Stimulated activated naive CD8-positive, alpha-beta T cell treated with anti-CD3 and anti-CD28 coated beads, Interleukin-15, Interleukin-2, amounts not matched to agents 100 ng/mL and 50 ng/mL, for 24 hours (primary cell): ENCODE results near the gene PRRX2.

ENCODE experiments used
- H3K27ac Mint-ChIP-seq: one replicate; pipeline ENCODE4 v1.8.0; 2021; ENCODE audit warnings: mild to moderate bottlenecking, mixed read lengths
- H3K27me3 Mint-ChIP-seq: one replicate; pipeline ENCODE4 v1.8.0; 2021; ENCODE audit warnings: mixed read lengths
- H3K36me3 Mint-ChIP-seq: one replicate; pipeline ENCODE4 v1.8.0; 2021; ENCODE audit warnings: low read depth, mixed read lengths
- H3K4me1 Mint-ChIP-seq: one replicate; pipeline ENCODE4 v1.8.0; 2021; ENCODE audit warnings: low read depth, mixed read lengths
- H3K4me3 Mint-ChIP-seq: one replicate; pipeline ENCODE4 v1.8.0; 2021; ENCODE audit warnings: mild to moderate bottlenecking, mixed read lengths
- H3K9me3 Mint-ChIP-seq: one replicate; pipeline ENCODE4 v1.8.0; 2021; ENCODE audit warnings: mixed read lengths

PRRX2 gene

DNA sequence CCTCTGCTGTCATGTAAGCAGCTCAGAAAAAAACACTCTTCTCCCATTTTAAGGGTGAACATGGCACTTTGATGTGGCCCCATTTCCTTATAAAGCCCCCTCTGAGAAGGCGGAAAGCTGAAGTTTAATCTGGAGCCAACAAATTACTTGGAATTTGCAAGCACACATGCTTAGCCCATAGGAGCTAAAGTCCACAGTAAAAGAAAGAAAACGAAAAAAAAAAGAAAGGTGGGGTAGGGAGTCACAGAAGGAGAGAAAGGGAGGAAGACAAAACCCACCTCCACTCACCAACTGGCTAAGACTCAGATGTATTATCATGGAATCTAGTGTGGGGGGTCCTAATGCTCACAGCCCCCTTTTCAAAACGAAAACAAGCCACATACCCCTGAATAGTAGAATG is 30.4 kb downstream of the PRRX2 start:
- Mint-ChIP-seq H3K27ac (no peak overlapping the region), H3K9me3 (no peaks in the 10 kb centered on the region), H3K4me3 (no peak overlapping the region), H3K27me3 (peaks cover 28% of the 10 kb centered on the region), H3K4me1 (peaks cover 7% of the 10 kb centered on the region), H3K36me3 (no peaks in the 10 kb centered on the region)

GRCh38 chr9:129696944-129697655 is 31.7 kb downstream of the PRRX2 start:
- Mint-ChIP-seq H3K27me3 (peaks cover 34% of the 10 kb centered on the region), H3K27ac (peak overlapping the region; percentile 89), H3K4me3 (peak overlapping the region; percentile 63), H3K9me3 (no peaks in the 10 kb centered on the region), H3K36me3 (no peaks in the 10 kb centered on the region), H3K4me1 (peaks cover 7% of the 10 kb centered on the region)

GRCh38 chr9:129697656-129698253 is 32.3 kb downstream of the PRRX2 start:
- H3K9me3 Mint-ChIP-seq, result no peaks in the 10 kb centered on the region
- H3K4me1 Mint-ChIP-seq, result peaks cover 7% of the 10 kb centered on the region
- H3K36me3 Mint-ChIP-seq, result no peaks in the 10 kb centered on the region
- peaks cover 39% of the 10 kb centered on the region for H3K27me3 Mint-ChIP-seq
- peak overlapping the region; percentile 56 for H3K4me3 Mint-ChIP-seq
- peak overlapping the region; percentile 68 for H3K27ac Mint-ChIP-seq

DNA sequence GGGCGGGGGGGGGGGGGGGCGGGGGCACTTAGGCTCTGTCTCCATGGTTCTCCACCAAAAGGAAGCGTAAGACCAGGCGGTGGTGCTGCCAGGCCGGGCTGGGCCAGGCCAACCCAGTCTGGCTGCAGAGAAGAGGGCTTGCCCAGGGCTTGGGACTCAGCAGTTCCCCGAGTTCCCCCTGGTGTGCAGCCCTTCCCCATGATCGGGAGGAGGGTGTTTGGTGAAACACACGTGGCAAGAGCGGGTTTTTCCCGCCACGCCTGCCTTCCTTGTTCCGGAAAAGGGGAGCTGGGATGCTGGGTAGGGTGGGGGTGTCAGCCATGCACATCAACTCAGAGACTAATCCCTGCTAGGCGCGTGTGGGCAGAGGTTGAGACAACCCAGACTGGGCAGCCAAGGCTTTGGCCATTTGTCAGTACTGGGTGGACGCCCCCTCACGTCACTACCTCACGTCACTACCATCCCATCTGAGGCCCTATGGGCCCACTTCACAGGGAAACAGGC is 32.9 kb downstream of the PRRX2 start:
- Mint-ChIP-seq H3K4me3 (peak overlapping the region; percentile 47), H3K27me3 (peaks cover 40% of the 10 kb centered on the region), H3K4me1 (peaks cover 7% of the 10 kb centered on the region), H3K27ac (peak overlapping the region; percentile 31), H3K36me3 (no peaks in the 10 kb centered on the region), H3K9me3 (no peaks in the 10 kb centered on the region)

DNA sequence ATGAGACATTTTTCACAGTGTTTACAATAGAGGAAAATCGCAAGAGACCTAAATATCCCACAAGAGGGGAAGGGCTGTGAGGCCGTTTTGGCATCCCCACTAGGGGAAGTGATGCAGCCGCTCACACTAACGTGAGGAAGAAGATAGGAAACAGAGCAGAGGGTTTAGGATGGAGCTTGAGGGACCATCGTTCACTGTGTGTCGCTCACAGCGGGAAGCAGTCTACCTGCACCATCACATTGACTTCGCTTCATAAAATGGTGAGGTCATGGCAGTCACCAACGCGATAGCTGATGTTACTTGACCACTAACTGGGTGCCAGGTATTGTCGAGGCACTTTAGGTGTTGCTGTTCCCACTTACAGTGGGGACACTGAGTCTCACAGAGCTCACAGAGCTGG is 35.6 kb downstream of the PRRX2 start:
- Mint-ChIP-seq H3K36me3 (no peaks in the 10 kb centered on the region), H3K9me3 (no peaks in the 10 kb centered on the region), H3K27ac (no peak overlapping the region), H3K4me1 (peaks cover 7% of the 10 kb centered on the region), H3K27me3 (peaks cover 26% of the 10 kb centered on the region), H3K4me3 (no peak overlapping the region)

- Mint-ChIP-seq H3K27ac (no peak overlapping the region), H3K27me3 (peaks cover 24% of the 10 kb centered on the region), H3K4me3 (no peak overlapping the region), H3K4me1 (peaks cover 7% of the 10 kb centered on the region), H3K36me3 (no peaks in the 10 kb centered on the region), H3K9me3 (no peaks in the 10 kb centered on the region)
Observed at GRCh38 chr9:129701549-129701948, 36.1 kb downstream of the PRRX2 start.

DNA sequence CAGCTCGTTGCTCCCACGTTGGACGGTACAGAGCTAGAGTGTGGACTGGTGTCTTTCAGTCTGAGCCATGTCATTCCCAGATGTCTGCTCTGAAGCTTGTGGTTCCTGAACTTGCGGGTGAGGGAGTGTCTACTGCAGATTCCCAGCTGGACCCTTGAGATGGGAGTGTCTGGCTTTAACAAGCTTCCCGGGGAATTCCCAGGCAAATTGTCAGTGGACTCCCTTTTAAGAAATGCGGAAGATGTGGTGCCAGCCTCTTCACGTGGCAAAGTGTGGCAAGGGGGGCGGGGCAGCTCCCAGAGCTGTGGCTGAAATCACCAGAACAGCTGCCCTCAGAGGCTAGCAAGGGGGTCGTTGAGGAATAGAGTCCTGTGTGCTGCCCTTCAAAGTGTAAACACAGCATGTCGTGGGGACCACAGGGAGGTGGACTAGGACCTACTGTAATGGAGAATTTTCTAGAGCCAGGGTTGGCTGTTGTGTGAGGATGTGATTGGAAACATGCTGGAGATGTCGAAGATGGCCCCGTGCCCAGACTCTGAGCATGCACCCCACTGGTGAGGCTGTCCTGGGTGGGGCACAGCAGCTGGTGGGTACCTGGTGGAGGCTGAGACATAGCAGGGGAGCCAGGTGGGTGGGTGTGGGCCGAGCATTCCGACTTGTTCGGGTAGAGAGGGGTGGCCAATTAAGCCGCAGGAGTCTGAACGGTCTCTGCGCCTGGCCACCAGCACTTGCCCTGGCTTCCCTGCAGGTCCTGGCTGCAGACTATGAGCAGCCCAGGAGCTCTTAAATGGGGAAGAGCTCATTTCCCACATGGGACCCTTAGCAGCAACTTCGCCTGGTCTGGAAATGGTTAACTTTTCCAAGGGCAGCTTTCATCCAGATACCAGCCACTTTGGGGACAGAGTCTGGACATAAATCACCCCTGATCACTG is 37.4 kb downstream of the PRRX2 start:
- Mint-ChIP-seq H3K36me3 (no peaks in the 10 kb centered on the region), H3K27ac (no peak overlapping the region), H3K27me3 (peaks cover 19% of the 10 kb centered on the region), H3K4me3 (no peak overlapping the region), H3K4me1 (peaks cover 3% of the 10 kb centered on the region), H3K9me3 (no peaks in the 10 kb centered on the region)

- H3K4me3 Mint-ChIP-seq, result no peak overlapping the region
- no peaks in the 10 kb centered on the region for H3K36me3 Mint-ChIP-seq
- H3K27me3 Mint-ChIP-seq, result peaks cover 19% of the 10 kb centered on the region
- H3K9me3 Mint-ChIP-seq, result no peaks in the 10 kb centered on the region
- H3K27ac Mint-ChIP-seq, result no peak overlapping the region
- H3K4me1 Mint-ChIP-seq, result peaks cover under 1% of the 10 kb centered on the region
Observed at GRCh38 chr9:129703667-129704355, 38.4 kb downstream of the PRRX2 start.

DNA sequence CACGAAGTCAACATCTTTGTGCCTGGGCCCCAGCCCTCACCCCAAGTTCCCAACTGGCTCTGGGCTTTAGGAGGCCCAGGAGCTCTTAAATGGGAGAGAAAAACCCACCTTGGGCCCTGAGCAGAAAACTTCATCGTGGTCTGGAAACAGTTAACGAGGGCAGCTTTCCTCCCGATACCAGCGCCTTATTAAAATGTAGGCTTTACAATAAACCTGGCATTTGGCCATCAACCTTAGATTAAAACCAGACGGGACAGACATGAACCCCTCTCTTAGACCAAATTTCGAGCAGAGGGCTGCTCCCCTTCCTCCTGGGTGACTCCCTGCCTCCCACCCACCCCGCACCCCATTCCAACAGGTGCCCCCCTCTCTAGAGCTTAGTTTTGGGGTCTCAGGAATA is 39.4 kb downstream of the PRRX2 start:
- Mint-ChIP-seq H3K36me3 (no peaks in the 10 kb centered on the region), H3K27ac (no peak overlapping the region), H3K27me3 (peaks cover 14% of the 10 kb centered on the region), H3K9me3 (no peaks in the 10 kb centered on the region), H3K4me3 (no peak overlapping the region), H3K4me1 (no peaks in the 10 kb centered on the region)

- Mint-ChIP-seq H3K36me3 (no peaks in the 10 kb centered on the region), H3K9me3 (no peaks in the 10 kb centered on the region), H3K27ac (no peak overlapping the region), H3K4me1 (peaks cover 17% of the 10 kb centered on the region), H3K4me3 (no peak overlapping the region), H3K27me3 (no peaks in the 10 kb centered on the region)
Observed at GRCh38 chr9:129708793-129709192, 43.3 kb downstream of the PRRX2 start.

DNA sequence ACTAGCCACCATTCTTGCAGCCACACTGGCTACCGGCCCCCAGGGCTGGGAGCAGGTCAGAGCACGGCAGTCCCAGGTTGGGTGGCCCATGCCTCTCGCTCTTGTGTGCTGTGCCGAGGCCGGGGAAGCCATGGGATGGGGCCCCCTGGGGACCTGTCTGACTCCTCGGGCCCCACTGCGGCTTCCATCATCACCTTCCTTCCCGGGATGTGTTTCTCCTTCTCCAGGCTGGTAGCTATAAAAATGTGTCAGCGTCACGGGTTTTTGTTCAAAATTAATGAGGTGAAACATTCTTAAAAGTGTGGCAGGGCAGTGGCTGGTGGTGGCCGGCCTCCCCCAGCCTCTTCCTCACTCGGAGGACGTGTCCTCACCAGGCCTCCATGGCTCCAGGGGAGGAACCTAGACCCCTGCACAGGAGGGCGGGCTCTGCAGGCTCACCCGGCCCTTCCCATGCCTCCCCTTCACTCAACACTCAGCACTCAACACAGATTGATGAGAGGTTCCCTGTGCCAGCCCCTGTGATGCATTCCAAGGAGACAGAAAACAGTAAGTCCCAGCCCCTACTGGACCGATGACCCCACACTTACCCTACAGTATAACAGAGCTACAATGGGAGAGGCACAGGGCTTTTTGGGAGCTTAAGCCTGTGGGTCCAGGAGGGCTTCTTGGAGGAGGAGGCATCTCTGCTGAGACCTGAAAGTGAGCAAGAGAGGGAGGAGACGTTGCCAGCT is 44.2 kb downstream of the PRRX2 start:
- no peaks in the 10 kb centered on the region for H3K27me3 Mint-ChIP-seq
- no peak overlapping the region for H3K27ac Mint-ChIP-seq
- H3K36me3 Mint-ChIP-seq, result no peaks in the 10 kb centered on the region
- no peak overlapping the region for H3K4me3 Mint-ChIP-seq
- H3K4me1 Mint-ChIP-seq, result peaks cover 17% of the 10 kb centered on the region
- H3K9me3 Mint-ChIP-seq, result no peaks in the 10 kb centered on the region

DNA sequence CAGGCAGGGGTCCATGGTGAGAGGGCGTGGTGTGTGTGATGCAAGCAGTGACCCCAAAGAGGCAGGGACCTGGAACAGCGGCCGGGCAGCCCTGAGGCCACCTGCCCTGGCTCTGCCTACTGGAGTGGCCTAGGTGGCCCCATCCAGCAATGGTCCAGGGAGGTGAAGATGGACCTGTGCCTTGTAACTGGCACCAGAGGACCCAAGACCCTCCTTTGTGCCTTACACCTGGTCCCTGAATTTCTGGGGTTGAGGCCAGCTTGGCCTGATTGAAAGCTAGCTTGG is 44.7 kb downstream of the PRRX2 start:
- H3K9me3 Mint-ChIP-seq, result no peaks in the 10 kb centered on the region
- H3K27me3 Mint-ChIP-seq, result no peaks in the 10 kb centered on the region
- H3K4me3 Mint-ChIP-seq, result no peak overlapping the region
- peaks cover 17% of the 10 kb centered on the region for H3K4me1 Mint-ChIP-seq
- H3K36me3 Mint-ChIP-seq, result no peaks in the 10 kb centered on the region
- H3K27ac Mint-ChIP-seq, result no peak overlapping the region

- peaks cover 17% of the 10 kb centered on the region for H3K4me1 Mint-ChIP-seq
- H3K4me3 Mint-ChIP-seq, result no peak overlapping the region
- peaks cover 5% of the 10 kb centered on the region for H3K27me3 Mint-ChIP-seq
- no peak overlapping the region for H3K27ac Mint-ChIP-seq
- no peaks in the 10 kb centered on the region for H3K9me3 Mint-ChIP-seq
- H3K36me3 Mint-ChIP-seq, result no peaks in the 10 kb centered on the region
Observed at GRCh38 chr9:129712634-129713401, 47.4 kb downstream of the PRRX2 start.

DNA sequence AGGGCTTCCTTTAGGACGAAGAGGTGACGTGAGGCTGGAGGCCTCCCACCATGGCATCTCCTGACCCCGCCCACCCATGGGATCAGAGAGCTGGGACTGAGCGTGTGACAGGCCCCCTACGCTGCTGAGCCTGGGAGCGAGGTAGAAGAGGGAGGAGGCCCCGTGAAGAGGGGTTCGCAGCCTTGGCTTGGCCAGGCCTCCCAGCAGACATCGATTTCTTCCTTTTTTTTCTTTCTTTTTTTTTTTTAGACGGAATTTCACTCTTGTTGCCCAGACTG is 47.9 kb downstream of the PRRX2 start:
- Mint-ChIP-seq H3K4me1 (peaks cover 17% of the 10 kb centered on the region), H3K9me3 (no peaks in the 10 kb centered on the region), H3K27me3 (peaks cover 5% of the 10 kb centered on the region), H3K27ac (no peak overlapping the region), H3K4me3 (no peak overlapping the region), H3K36me3 (no peaks in the 10 kb centered on the region)
